HEK293 (cell line): ENCODE data around the gene CLIP4.
A peak's percentile ranks its signal among the peaks of the same experiment; 100 is the strongest.

ENCODE experiments used
- CTCF ChIP-seq: fragments of 450-650 bp; formaldehyde crosslinking; IDR thresholded peaks from 2 replicates; pipeline ENCODE4 v1.5.1; 2016; ENCODE audit warnings: missing biosample characterization, missing genetic modification characterization
- KLF9 ChIP-seq: fragments of 450-650 bp; formaldehyde crosslinking; IDR thresholded peaks from 2 replicates; pipeline ENCODE4 v1.5.1; 2016; ENCODE audit warnings: missing biosample characterization, missing genetic modification characterization, low read depth
- MYNN ChIP-seq: fragments of 450-650 bp; formaldehyde crosslinking; IDR thresholded peaks from 2 replicates; pipeline ENCODE4 v1.5.1; 2016; ENCODE audit warnings: missing biosample characterization, missing genetic modification characterization, borderline replicate concordance
- SP2 ChIP-seq: fragments of 450-650 bp; formaldehyde crosslinking; IDR thresholded peaks from 2 replicates; pipeline ENCODE4 v1.5.1; 2016; ENCODE audit warnings: missing biosample characterization, missing genetic modification characterization
- ZNF561 ChIP-seq: fragments of 450-650 bp; IDR thresholded peaks from 2 replicates; pipeline ENCODE4 v1.5.1; 2018; ENCODE audit warnings: missing biosample characterization, missing genetic modification characterization, borderline replicate concordance
- ZNF704 ChIP-seq: fragments of 450-650 bp; formaldehyde crosslinking; IDR thresholded peaks from 2 replicates; pipeline ENCODE4 v1.5.1; 2016; ENCODE audit warnings: missing biosample characterization, missing genetic modification characterization

- TF ChIP-seq CTCF (tag by site-specific recombination) (peak; percentile 51), MYNN (no peak), KLF9 (no peak), ZNF704 (tag by site-specific recombination) (no peak), SP2 (no peak), ZNF561 (tag by site-specific recombination) (no peak)
Measured at GRCh38 chr2:29196792-29197788, 81.9 kb downstream of the CLIP4 start.
